ENCODE results near the gene ADGRL3.
"Not testable (repeated sequence)": the region's sequence is repeated elsewhere in the genome, so short reads cannot be mapped to it uniquely, and the experiment has no call there.

The ADGRL3 gene

GRCh38 chr4:61509721-61510241, 309.7 kb downstream of the ADGRL3 start:
- DNase-seq, result not testable (repeated sequence)

- DNase-seq, result no peak
Observed at GRCh38 chr4:61511716-61512488, 311.8 kb downstream of the ADGRL3 start.

- no peak for DNase-seq
Observed at GRCh38 chr4:61514991-61515390, 314.9 kb downstream of the ADGRL3 start.

- no peak for DNase-seq
Observed at GRCh38 chr4:61517144-61517543, 317.0 kb downstream of the ADGRL3 start.

GRCh38 chr4:61520166-61520565, 320.0 kb downstream of the ADGRL3 start:
- DNase-seq, result no peak

GRCh38 chr4:61520681-61521160, 320.6 kb downstream of the ADGRL3 start:
- no peak for DNase-seq

GRCh38 chr4:61521451-61521850, 321.3 kb downstream of the ADGRL3 start:
- DNase-seq, result no peak

- DNase-seq, result no peak
Observed at GRCh38 chr4:61522312-61522711, 322.2 kb downstream of the ADGRL3 start.

- no peak for DNase-seq
Observed at GRCh38 chr4:61527888-61528287, 327.8 kb downstream of the ADGRL3 start.

- DNase-seq, result no peak
Observed at GRCh38 chr4:61528595-61528994, 328.5 kb downstream of the ADGRL3 start.

- DNase-seq, result no peak
Observed at GRCh38 chr4:61531188-61531587, 331.1 kb downstream of the ADGRL3 start.

- DNase-seq, result no peak
Observed at GRCh38 chr4:61532336-61533000, 332.3 kb downstream of the ADGRL3 start.

- no peak for DNase-seq
Observed at GRCh38 chr4:61533140-61533539, 333.0 kb downstream of the ADGRL3 start.

GRCh38 chr4:61540944-61541343, 340.8 kb downstream of the ADGRL3 start:
- DNase-seq, result no peak

- DNase-seq, result no peak
Observed at GRCh38 chr4:61541459-61541858, 341.3 kb downstream of the ADGRL3 start.

- DNase-seq, result no peak
Observed at GRCh38 chr4:61543976-61544375, 343.9 kb downstream of the ADGRL3 start.

- no peak for DNase-seq
Observed at GRCh38 chr4:61545902-61546480, 345.9 kb downstream of the ADGRL3 start.

GRCh38 chr4:61549336-61549735, 349.2 kb downstream of the ADGRL3 start:
- DNase-seq, result no peak

GRCh38 chr4:61553557-61554125, 353.5 kb downstream of the ADGRL3 start:
- DNase-seq, result no peak

GRCh38 chr4:61555789-61556188, 355.7 kb downstream of the ADGRL3 start:
- no peak for DNase-seq

GRCh38 chr4:61556277-61556676, 356.2 kb downstream of the ADGRL3 start:
- DNase-seq, result no peak

- no peak for DNase-seq
Observed at GRCh38 chr4:61559396-61559795, 359.3 kb downstream of the ADGRL3 start.

- DNase-seq, result no peak
Observed at GRCh38 chr4:61561028-61561427, 360.9 kb downstream of the ADGRL3 start.

Measured in GDM1 (cell line).